Measurements from ENCODE around the gene RAVER1.

Gene RAVER1

DNA sequence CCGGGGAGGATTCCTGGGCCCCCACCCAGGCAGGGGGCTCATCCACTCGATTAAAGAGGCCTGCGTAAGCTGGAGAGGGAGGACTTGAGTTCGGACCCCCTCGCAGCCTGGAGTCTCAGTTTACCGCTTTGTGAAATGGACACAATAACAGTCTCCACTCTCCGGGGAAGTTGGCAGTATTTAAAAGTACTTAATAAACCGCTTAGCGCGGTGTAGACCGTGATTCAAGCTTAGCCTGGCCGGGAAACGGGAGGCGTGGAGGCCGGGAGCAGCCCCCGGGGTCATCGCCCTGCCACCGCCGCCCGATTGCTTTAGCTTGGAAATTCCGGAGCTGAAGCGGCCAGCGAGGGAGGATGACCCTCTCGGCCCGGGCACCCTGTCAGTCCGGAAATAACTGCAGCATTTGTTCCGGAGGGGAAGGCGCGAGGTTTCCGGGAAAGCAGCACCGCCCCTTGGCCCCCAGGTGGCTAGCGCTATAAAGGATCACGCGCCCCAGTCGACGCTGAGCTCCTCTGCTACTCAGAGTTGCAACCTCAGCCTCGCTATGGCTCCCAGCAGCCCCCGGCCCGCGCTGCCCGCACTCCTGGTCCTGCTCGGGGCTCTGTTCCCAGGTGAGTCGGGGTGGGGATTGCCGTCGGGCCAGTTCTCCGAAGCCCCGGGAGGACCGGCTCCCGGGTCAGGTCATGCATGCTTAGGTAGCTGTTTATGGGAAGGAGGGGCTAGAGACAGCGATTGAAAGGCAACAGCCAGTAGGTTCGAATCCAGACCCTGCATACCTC lies 62.5 kb downstream of the RAVER1 start, which contains the start of gene ICAM1:
TSS of gene ICAM1 (plus strand) at position 505 of the 779 bp plus-strand sequence. CDS start at position 545, 40 bp downstream.
- peak; percentile 48 for DNase-seq (ENCODE audit: low spot score)

DNA sequence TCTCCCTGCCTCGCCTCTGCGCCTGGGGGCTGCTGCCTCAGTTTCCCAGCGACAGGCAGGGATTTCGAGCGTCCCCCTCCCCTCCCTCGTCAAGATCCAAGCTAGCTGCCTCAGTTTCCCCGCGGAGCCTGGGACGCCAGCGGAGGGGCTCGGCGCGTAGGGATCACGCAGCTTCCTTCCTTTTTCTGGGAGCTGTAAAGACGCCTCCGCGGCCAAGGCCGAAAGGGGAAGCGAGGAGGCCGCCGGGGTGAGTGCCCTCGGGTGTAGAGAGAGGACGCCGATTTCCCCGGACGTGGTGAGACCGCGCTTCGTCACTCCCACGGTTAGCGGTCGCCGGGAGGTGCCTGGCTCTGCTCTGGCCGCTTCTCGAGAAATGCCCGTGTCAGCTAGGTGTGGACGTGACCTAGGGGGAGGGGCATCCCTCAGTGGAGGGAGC lies 63.1 kb downstream of the RAVER1 start:
- DNase-seq (ENCODE audit: low spot score) = peak; percentile 52

DNA sequence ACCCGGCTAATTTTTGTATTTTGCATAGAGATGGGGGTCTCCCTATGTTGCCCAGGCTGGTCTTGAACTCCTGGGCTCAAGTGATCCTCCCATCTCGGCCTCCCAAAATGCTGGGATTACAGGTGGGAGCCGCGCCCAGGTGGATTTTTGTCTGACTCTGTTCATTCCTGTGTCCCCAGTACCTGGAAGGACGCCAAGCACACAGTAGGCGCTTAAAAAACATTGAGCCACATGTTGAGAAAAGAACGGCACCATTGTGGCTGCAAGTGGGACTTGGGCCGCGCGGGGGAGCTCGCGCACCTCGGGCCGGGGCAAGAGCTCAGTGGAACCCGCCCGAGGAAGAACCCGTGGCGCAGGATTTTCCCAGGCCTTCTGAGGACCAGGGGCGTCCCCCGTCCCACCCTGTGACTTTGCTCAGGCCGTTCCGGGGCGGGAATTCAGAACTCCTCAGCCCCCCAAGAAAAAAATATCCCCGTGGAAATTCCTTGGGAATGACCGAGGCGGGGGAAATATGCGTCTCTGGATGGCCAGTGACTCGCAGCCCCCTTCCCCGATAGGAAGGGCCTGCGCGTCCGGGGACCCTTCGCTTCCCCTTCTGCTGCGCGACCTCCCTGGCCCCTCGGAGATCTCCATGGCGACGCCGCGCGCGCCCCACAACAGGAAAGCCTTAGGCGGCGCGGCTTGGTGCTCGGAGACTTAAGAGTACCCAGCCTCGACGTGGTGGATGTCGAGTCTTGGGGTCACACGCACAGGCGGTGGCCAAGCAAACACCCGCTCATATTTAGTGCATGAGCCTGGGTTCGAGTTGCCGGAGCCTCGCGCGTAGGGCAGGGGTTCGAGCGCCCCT lies 63.8 kb downstream of the RAVER1 start:
- DNase-seq (ENCODE audit: low spot score) = peak; percentile 82

DNA sequence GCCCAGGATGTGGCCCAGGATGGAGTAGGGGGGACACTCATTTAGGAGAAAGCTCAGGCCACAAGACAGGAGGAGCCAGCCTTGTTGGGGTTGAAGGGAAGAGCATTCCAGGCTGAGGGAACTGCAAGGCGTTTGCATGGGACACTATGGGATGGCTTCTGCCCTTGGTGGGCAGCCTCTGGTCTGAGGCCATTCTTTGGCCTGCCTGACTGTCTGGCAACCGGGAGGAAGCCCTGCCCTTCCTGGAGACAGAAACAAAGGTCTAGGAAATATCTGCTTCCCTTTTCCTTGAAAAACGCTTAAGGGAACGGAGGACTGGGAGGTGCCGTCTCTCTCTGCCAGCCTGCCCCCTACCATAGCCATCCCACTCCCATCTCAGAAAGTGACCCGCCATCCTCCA lies 65.3 kb downstream of the RAVER1 start:
- DNase-seq (ENCODE audit: low spot score) = no peak

DNA sequence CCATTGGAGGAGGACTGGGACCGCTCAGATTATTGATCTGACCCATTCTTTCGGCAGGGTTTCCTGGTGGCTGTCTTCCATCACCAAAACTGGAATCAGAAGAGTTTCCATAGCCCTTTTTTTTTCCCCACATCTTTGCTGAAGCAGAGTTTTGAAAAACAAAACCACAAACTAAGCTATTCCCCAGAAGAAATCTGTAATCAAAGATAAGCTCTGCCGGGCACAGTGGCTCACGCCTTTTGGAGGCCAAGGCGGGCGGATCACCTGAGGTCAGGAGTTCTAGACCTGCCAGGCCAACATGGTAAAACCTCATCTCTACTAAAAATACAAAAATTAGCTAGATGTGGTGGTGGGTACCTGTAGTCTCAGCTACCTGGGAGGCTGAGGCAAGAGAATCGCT lies 66.6 kb downstream of the RAVER1 start:
- no peak for DNase-seq (ENCODE audit: low spot score)

Measured in Ammon's horn (tissue), 1 donor.